WTC11 (cell line): ENCODE data around the gene UGGT1. TPM values are rescaled to one million over a fixed set of nuclear protein-coding genes. Genes with fewer than 3 reads are reported as not detected.

Experiments used
- AFF4 ChIP-seq: sonication (generic); formaldehyde crosslinking; IDR thresholded peaks from 2 replicates; pipeline ENCODE4 v1.8.1; 2023; ENCODE audit warnings: mild to moderate bottlenecking, missing genetic modification reagents, borderline replicate concordance
- CREB1 ChIP-seq: sonication (generic); formaldehyde crosslinking; IDR thresholded peaks from 2 replicates; pipeline ENCODE4 v1.8.0; 2023; ENCODE audit warnings: mild to moderate bottlenecking, missing genetic modification reagents
- E2F5 ChIP-seq: sonication (generic); formaldehyde crosslinking; IDR thresholded peaks from 2 replicates; pipeline ENCODE4 v1.8.1; 2022; ENCODE audit warnings: mild to moderate bottlenecking, moderate library complexity, missing genetic modification reagents
- ETV6 ChIP-seq: sonication (generic); formaldehyde crosslinking; IDR thresholded peaks from 2 replicates; pipeline ENCODE4 v1.8.1; 2022; ENCODE audit warnings: mild to moderate bottlenecking, missing genetic modification reagents
- FOXP1 ChIP-seq: sonication (generic); formaldehyde crosslinking; IDR thresholded peaks from 2 replicates; pipeline ENCODE4 v1.8.0; 2022; ENCODE audit warnings: missing genetic modification reagents, mild to moderate bottlenecking, moderate library complexity, borderline replicate concordance
- GABPB1 ChIP-seq: sonication (generic); formaldehyde crosslinking; IDR thresholded peaks from 2 replicates; pipeline ENCODE4 v1.8.1; 2023; ENCODE audit warnings: mild to moderate bottlenecking, missing genetic modification reagents
- OVOL2 ChIP-seq: fragments of 250-450 bp; sonication (Bioruptor Pico); IDR thresholded peaks from 2 replicates; pipeline ENCODE4 v1.9.0; 2021; ENCODE audit warnings: mild to moderate bottlenecking, borderline replicate concordance
- PRRX2 ChIP-seq: fragments of 250-450 bp; sonication (Bioruptor Pico); IDR thresholded peaks from 2 replicates; pipeline ENCODE4 v1.8.0; 2021; ENCODE audit warnings: mild to moderate bottlenecking
- RELA ChIP-seq: sonication (generic); formaldehyde crosslinking; IDR thresholded peaks from 2 replicates; pipeline ENCODE4 v1.8.1; 2022; ENCODE audit warnings: missing genetic modification reagents, mild to moderate bottlenecking, borderline replicate concordance
- STAT6 ChIP-seq: sonication (generic); formaldehyde crosslinking; conservative IDR thresholded peaks from 2 replicates; pipeline ENCODE4 v1.8.1; 2023; ENCODE audit warnings: mild to moderate bottlenecking, low read depth, missing genetic modification reagents, moderate library complexity
- TCF7 ChIP-seq: sonication (generic); formaldehyde crosslinking; IDR thresholded peaks from 2 replicates; pipeline ENCODE4 v1.8.0; 2022; ENCODE audit warnings: mild to moderate bottlenecking, low read depth, missing genetic modification reagents, moderate library complexity
- TP53 ChIP-seq: sonication (generic); formaldehyde crosslinking; IDR thresholded peaks from 2 replicates; pipeline ENCODE4 v1.8.1; 2023; ENCODE audit warnings: mild to moderate bottlenecking, missing genetic modification reagents
- ZBTB21 ChIP-seq: sonication (generic); formaldehyde crosslinking; IDR thresholded peaks from 2 replicates; pipeline ENCODE4 v1.8.1; 2023; ENCODE audit warnings: mild to moderate bottlenecking, missing genetic modification reagents, borderline replicate concordance
- ZMAT4 ChIP-seq: fragments of 250-450 bp; sonication (Bioruptor Pico); IDR thresholded peaks from 2 replicates; pipeline ENCODE4 v1.9.0; 2021; ENCODE audit warnings: mild to moderate bottlenecking
- ZNF121 ChIP-seq: sonication (generic); formaldehyde crosslinking; IDR thresholded peaks from 2 replicates; pipeline ENCODE4 v1.8.0; 2023; ENCODE audit warnings: missing genetic modification reagents
- ZNF281 ChIP-seq: sonication (generic); formaldehyde crosslinking; IDR thresholded peaks from 2 replicates; pipeline ENCODE4 v1.8.0; 2023; ENCODE audit warnings: mild to moderate bottlenecking, missing genetic modification reagents
- ZNF396 ChIP-seq: fragments of 250-450 bp; sonication (Bioruptor Pico); IDR thresholded peaks from 2 replicates; pipeline ENCODE4 v1.8.0; 2021; ENCODE audit warnings: mild to moderate bottlenecking, moderate library complexity, borderline replicate concordance
- ZNF416 ChIP-seq: fragments of 250-450 bp; sonication (Bioruptor Pico); IDR thresholded peaks from 2 replicates; pipeline ENCODE4 v1.9.0; 2021; ENCODE audit warnings: mild to moderate bottlenecking, inconsistent platforms
- ZNF512 ChIP-seq: sonication (generic); formaldehyde crosslinking; IDR thresholded peaks from 2 replicates; pipeline ENCODE4 v1.8.1; 2022; ENCODE audit warnings: missing genetic modification reagents, borderline replicate concordance
- ZNF671 ChIP-seq: fragments of 250-450 bp; sonication (Bioruptor Pico); IDR thresholded peaks from 2 replicates; pipeline ENCODE4 v1.8.0; 2021; ENCODE audit warnings: mild to moderate bottlenecking
- total RNA-seq: library from RNA; stranded (reverse); gene quantifications from 3 replicates; pipeline ENCODE4 v1.2.3, GENCODE V29; 2021
- TF ChIP-seq, protein P1 (sequence below): sonication (generic); formaldehyde crosslinking; IDR thresholded peaks from 2 replicates; pipeline ENCODE4 v1.8.0; 2023; ENCODE audit warnings: missing genetic modification reagents
- TF ChIP-seq, protein P2 (sequence below): fragments of 250-450 bp; sonication (Bioruptor Pico); IDR thresholded peaks from 2 replicates; pipeline ENCODE4 v1.8.0; 2021; ENCODE audit warnings: mild to moderate bottlenecking

The UGGT1 gene
- total RNA-seq, 1 experiment from 2014 or later = 57.9 TPM

GRCh38 chr2:128090945-128091725 lies at the start of gene UGGT1 (continued):
- TF ChIP-seq ZNF281 (CRISPR knock-in tag) = peak; percentile 85; the same call in 1 of the 2 replicates
- 0 out of 2 replicates have a peak, but pooled peaks have one; percentile 60 for TF ChIP-seq AFF4
- peak; percentile 90 for TF ChIP-seq RELA (CRISPR knock-in tag)
- no peak for TF ChIP-seq ZNF416 (CRISPR knock-in tag)
- peak; percentile 98 for TF ChIP-seq FOXP1 (CRISPR knock-in tag)
- TF ChIP-seq STAT6 = no peak
- no peak for TF ChIP-seq ZNF512 (CRISPR knock-in tag)
- no peak; the same call in 1 of the 2 replicates for TF ChIP-seq TP53
- TF ChIP-seq ZNF396 (CRISPR knock-in tag) = no peak
- TF ChIP-seq E2F5 = peak; percentile 78; the same call in 1 of the 2 replicates
- TF ChIP-seq ETV6 (CRISPR knock-in tag) = peak; percentile 92
- peak; percentile 89 for TF ChIP-seq GABPB1
- 0 out of 2 replicates have a peak, but pooled peaks have one; percentile 66 for TF ChIP-seq CREB1 (CRISPR knock-in tag)
- TF ChIP-seq OVOL2 (CRISPR knock-in tag) = no peak
- no peak for TF ChIP-seq ZNF671
- TF ChIP-seq, protein P1, sequence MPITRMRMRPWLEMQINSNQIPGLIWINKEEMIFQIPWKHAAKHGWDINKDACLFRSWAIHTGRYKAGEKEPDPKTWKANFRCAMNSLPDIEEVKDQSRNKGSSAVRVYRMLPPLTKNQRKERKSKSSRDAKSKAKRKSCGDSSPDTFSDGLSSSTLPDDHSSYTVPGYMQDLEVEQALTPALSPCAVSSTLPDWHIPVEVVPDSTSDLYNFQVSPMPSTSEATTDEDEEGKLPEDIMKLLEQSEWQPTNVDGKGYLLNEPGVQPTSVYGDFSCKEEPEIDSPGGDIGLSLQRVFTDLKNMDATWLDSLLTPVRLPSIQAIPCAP (CRISPR knock-in tag) = no peak
- TF ChIP-seq TCF7 (CRISPR knock-in tag) = peak; percentile 85; the same call in 1 of the 2 replicates
- no peak for TF ChIP-seq ZMAT4
- TF ChIP-seq PRRX2 (CRISPR knock-in tag) = no peak
- TF ChIP-seq, protein P2, sequence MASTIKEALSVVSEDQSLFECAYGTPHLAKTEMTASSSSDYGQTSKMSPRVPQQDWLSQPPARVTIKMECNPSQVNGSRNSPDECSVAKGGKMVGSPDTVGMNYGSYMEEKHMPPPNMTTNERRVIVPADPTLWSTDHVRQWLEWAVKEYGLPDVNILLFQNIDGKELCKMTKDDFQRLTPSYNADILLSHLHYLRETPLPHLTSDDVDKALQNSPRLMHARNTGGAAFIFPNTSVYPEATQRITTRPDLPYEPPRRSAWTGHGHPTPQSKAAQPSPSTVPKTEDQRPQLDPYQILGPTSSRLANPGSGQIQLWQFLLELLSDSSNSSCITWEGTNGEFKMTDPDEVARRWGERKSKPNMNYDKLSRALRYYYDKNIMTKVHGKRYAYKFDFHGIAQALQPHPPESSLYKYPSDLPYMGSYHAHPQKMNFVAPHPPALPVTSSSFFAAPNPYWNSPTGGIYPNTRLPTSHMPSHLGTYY (CRISPR knock-in tag) = no peak
- TF ChIP-seq ZNF121 (CRISPR knock-in tag) = no peak
- no peak for TF ChIP-seq ZBTB21 (CRISPR knock-in tag)
